Measurements from ENCODE around the gene PDE6B. TPM values are rescaled to one million over a fixed set of nuclear protein-coding genes. Genes with fewer than 3 reads are reported as not detected.
"Not testable (repeated sequence)": the region's sequence is repeated elsewhere in the genome, so short reads cannot be mapped to it uniquely, and the experiment has no call there.

The PDE6B gene
- total RNA-seq, 1 donor from 2014 or later, result 12.5 TPM

GRCh38 chr4:668219-668618 is 42.8 kb downstream of the PDE6B start:
- intact Hi-C loops (cut with micrococcal nuclease), result not testable (repeated sequence)

- intact Hi-C loops (cut with micrococcal nuclease), result loop anchor here (10.0 kb wide), 1 partner anchor 1865 kb away; the partner anchor contains the start of gene FAM193A
Observed at GRCh38 chr4:669806-670559, 44.6 kb downstream of the PDE6B start.

GRCh38 chr4:671769-672168 is 46.4 kb downstream of the PDE6B start:
- intact Hi-C loops (cut with micrococcal nuclease), result loop anchor here (10.0 kb wide), 1 partner anchor 1863 kb away; the partner anchor contains the start of gene FAM193A

DNA sequence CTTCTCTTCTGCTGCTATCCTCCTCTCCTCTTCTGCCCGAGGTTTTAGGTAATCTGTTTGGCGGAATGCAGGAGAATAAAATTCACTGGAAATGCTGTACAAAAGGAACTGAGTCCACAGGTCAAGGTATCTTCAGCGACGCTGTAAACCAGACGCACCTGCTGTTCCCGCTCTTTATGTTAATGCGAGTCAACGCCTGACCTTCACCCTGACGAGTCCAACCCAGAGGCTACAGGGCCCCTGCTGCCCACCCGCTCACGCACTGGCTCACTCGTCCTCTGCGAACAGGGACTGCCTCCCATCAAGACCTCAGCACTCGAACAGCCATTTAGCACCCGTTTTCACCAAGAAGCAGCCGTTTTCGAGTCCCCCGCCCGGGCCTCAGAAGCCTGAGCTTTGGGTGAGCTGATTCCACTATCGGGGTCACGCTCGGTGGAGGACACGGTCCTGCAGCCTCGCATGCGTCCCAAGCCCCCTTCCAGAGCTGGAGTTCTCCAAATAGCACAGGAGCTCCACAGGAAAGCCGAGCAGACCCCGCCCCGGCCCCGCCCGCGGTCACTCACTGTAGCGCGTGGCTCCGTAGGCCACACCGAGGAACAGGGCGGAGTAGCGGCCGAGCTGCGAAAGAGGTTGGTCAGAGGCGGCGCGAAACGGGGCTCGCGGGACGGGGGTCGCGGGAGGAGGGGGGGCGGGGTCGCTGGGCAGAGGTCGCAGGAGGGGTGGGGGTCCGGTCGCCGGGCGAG is 48.1 kb downstream of the PDE6B start:
- intact Hi-C loops (cut with micrococcal nuclease), result loop anchor here (1.0 to 10.0 kb wide), 14 partner anchors 9 to 1861 kb away; partner anchors contain the start of genes DGKQ, FAM193A, PCGF3 and PIGG

DNA sequence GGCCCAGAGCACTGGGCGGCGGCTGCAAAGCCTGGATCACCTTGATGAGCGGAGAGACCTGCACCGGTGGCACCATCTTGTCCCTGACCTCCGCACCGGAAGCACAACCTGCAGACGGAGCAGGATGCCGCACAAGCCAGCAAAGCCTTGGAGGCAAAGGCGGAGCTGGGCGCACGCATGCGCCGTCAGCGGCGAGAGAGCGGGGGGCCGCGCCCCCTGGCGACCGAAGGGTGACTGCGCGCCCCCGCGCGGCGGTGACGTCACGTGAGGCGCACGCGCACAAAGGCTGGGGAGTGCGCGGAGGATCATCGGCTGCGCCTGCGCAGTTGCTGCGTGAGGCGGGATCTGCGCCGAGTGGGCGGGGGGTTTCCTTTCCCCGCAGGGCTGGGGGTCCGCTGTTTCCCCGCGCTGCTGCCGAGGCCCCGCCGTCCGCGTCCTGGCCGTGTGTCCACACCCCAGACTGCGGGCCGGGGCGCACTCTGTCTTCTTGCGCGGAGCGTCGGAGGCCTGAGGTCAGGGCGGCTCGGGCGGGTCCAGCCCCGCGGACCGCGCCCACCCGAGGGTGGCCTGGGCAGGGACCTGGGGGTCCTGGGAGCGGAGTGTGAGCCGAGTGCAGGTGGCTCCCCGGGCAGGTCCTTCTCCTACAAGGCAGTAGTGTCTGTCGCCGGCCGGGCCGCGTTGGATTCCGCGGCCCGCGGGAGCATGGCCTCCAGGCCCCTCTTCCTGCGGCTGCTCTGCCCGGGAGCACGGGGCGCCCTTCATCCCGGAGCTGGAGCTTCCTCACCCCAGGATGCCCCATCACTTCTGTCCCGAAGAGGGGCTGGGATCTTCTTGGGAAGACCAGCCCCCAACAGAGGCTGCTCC is 49.0 kb downstream of the PDE6B start, which contains the start of the genes ATP5ME and MYL5:
Gene ATP5ME, minus strand, starts transcription at position 105 of the 864 bp plus-strand sequence. Its CDS starts 29 bp downstream, at position 76.
Gene MYL5, plus strand, starts transcription at position 371 of the 864 bp plus-strand sequence. CDS start 3,485 bp downstream, outside the sequence.
- intact Hi-C loops (cut with micrococcal nuclease), result loop anchor here (1.0 to 10.0 kb wide), 14 partner anchors 10 to 1860 kb away; partner anchors contain the start of genes DGKQ, FAM193A, PCGF3 and PIGG

- intact Hi-C loops (cut with micrococcal nuclease), result loop anchor here (2.0 to 10.0 kb wide), 2 partner anchors 672 to 1860 kb away; partner anchors contain the start of genes FAM193A and UVSSA
Observed at GRCh38 chr4:675036-675882, 49.9 kb downstream of the PDE6B start.

- intact Hi-C loops (cut with micrococcal nuclease), result loop anchor here (2.0 to 10.0 kb wide), 2 partner anchors 671 to 1859 kb away; partner anchors contain the start of genes FAM193A and UVSSA
Observed at GRCh38 chr4:675980-676870, 50.9 kb downstream of the PDE6B start.

DNA sequence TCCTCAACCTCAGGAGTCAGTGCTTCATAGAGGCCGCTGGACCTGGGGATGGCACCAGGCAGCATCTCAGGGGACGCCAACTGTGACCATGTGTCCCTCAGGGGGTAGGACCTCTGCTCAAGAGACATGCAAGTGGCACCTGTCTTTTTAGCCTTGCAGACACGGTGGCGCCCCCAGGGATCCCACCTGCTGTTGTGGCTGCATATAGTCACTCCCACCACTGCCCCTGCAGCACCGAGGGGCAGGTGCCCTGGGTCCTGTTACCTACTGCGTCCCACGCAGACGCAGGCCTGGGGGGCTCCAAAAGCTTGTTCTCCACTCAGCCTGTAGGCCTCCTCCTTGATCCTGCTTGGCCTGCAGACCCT is 51.5 kb downstream of the PDE6B start:
- intact Hi-C loops (cut with micrococcal nuclease), result loop anchor here (10.0 kb wide), 1 partner anchor 1858 kb away; the partner anchor contains the start of gene FAM193A

- intact Hi-C loops (cut with micrococcal nuclease), result loop anchor here (10.0 kb wide), 1 partner anchor 1857 kb away; the partner anchor contains the start of gene FAM193A
Observed at GRCh38 chr4:677431-678293, 52.3 kb downstream of the PDE6B start.

DNA sequence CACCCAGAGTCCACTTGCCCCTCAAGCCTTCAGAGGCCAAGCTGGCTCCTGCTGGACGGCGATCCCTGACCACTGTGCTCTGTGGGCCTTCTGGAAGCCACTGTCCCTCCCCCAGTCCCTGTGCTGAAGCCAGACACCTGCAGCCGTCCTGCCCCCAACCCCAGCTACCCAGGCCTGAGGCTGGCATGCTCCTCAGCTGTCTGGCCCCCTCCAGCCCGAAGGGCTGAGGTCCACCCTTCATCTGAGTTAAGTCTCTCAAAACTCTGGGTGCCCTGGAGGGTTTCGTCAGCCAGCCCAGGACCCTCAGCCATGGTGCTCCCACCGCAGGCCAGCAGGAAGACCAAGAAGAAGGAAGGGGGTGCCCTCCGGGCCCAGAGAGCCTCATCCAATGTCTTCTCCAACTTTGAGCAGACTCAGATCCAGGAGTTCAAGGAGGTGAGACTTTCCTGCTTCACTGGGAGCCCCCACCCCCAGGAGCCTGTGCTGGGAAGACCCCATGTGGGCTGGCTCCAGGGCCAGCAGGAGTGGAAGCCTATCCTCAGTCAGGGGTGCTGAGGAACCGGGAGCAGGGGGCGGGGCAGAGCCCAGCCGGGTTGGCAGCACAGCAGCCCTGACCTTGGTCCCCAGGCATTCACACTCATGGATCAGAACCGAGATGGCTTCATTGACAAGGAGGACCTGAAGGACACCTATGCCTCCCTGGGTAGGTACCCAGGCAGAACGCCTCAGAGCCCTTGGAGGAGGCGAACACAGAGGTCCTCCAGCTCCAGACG is 53.1 kb downstream of the PDE6B start:
- intact Hi-C loops (cut with micrococcal nuclease), result loop anchor here (10.0 kb wide), 1 partner anchor 1856 kb away; the partner anchor contains the start of gene FAM193A

- intact Hi-C loops (cut with micrococcal nuclease), result loop anchor here (10.0 kb wide), 1 partner anchor 1856 kb away; the partner anchor contains the start of gene FAM193A
Observed at GRCh38 chr4:679104-679481, 53.7 kb downstream of the PDE6B start.

DNA sequence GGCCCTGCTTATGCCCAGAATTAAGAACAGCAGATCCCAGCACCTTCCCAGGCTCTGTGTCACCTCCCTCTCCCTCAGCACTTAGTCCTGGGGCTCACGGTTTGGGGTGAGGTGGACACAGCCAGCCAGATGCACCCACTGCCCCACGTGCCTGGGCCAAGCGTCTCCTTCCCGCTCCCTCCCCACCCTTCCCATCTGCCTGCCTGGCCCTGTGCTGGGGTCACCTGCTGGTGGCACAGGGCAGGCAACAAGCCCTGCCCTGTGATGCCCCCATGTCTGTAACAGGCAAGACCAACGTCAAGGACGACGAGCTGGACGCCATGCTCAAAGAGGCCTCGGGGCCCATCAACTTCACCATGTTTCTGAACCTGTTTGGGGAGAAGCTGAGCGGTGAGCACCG is 54.3 kb downstream of the PDE6B start:
- intact Hi-C loops (cut with micrococcal nuclease), result loop anchor here (10.0 kb wide), 1 partner anchor 1855 kb away; the partner anchor contains the start of gene FAM193A

DNA sequence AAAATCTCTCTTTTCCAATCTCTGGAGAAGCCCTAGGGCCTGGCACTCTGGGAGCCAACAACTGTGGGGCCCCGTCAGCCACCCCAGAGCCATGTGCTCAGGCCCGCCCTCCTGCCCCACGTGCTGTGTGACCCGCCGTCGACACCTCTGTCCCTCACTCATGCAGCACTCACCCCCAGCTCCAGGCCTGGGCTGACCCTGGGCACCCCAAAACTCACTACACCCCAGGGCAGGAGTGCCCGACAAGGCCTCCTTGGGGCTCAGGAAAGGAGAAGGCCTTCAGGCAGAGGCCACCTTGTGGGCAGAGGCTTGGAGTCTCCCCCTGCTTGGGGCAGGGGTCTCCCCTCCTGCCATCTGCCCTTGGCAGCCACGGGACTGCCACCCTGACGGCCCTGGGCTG is 54.7 kb downstream of the PDE6B start:
- intact Hi-C loops (cut with micrococcal nuclease), result no loop called here

- intact Hi-C loops (cut with micrococcal nuclease), result no loop called here
Observed at GRCh38 chr4:680551-680927, 55.2 kb downstream of the PDE6B start.

GRCh38 chr4:680928-681645 is 55.7 kb downstream of the PDE6B start:
- intact Hi-C loops (cut with micrococcal nuclease), result no loop called here
